ENCODE data around the gene LSAMP.

LSAMP gene

DNA sequence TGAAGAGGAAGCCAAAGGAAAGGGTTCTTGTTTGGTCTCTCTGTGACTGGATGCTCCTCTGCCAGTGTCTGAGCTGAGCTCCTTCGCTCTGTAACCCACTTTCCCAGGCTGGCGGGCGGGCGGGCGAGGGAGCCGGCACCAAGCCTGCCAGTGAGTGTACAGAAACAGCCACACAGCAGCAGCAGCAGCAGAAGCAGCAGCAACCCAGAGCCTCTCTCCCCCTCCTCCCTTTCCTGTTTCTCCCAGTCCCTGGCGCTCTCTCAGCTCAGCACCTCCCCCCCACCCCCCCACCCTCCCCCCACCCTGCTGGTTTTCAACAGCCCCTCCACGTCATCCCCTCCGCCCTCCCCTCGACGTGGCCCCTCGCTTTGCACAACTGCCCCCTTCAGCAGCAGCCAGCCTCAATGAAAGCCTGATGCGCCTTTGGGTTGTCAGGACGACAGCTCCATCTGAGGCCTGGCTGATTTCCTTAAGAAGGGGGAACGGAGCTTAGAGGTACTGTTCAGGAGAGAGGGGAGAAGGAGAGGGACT is at the start of gene LSAMP:
LSAMP (minus strand) TSS at position 177 of the 531 bp plus-strand sequence.
- no peaks in the 10 kb centered on the region for H3F3A ChIP-seq (ENCODE audit: low read depth)
- no peaks in the 10 kb centered on the region for H4K20me1 ChIP-seq (ENCODE audit: insufficient read depth, low read length, poor library complexity, severe bottlenecking)
- no peak within 1 kb of the TSS for H3K4me2 ChIP-seq (ENCODE audit: low read depth, low read length, poor library complexity, severe bottlenecking)
- H3K4me1 ChIP-seq (ENCODE audit: insufficient read depth, low read length, poor library complexity, severe bottlenecking) = no peaks in the 10 kb centered on the region
- no peak within 1 kb of the TSS for H3K9ac ChIP-seq (ENCODE audit: low read depth, low read length, poor library complexity, severe bottlenecking)
- no peaks in the 10 kb centered on the region for H3K27me3 ChIP-seq (ENCODE audit: insufficient read depth, low read length, poor library complexity, severe bottlenecking)
- TF ChIP-seq EZH2phosphoT487 (IDR thresholded peaks at IDR 0.05; ENCODE audit: borderline replicate concordance) = no peak
- TF ChIP-seq, protein P1, sequence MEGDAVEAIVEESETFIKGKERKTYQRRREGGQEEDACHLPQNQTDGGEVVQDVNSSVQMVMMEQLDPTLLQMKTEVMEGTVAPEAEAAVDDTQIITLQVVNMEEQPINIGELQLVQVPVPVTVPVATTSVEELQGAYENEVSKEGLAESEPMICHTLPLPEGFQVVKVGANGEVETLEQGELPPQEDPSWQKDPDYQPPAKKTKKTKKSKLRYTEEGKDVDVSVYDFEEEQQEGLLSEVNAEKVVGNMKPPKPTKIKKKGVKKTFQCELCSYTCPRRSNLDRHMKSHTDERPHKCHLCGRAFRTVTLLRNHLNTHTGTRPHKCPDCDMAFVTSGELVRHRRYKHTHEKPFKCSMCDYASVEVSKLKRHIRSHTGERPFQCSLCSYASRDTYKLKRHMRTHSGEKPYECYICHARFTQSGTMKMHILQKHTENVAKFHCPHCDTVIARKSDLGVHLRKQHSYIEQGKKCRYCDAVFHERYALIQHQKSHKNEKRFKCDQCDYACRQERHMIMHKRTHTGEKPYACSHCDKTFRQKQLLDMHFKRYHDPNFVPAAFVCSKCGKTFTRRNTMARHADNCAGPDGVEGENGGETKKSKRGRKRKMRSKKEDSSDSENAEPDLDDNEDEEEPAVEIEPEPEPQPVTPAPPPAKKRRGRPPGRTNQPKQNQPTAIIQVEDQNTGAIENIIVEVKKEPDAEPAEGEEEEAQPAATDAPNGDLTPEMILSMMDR (conservative IDR thresholded peaks at IDR 0.05; ENCODE audit: low read length) = no peak
- H3K9me3 ChIP-seq (ENCODE audit: insufficient read depth, low read depth, low read length) = no peaks in the 10 kb centered on the region
- no peak within 1 kb of the TSS for H3K4me3 ChIP-seq (ENCODE audit: low read length, poor library complexity, severe bottlenecking)
- no peak within 1 kb of the TSS for H2AFZ ChIP-seq (ENCODE audit: low read length)
- no peaks in the 10 kb centered on the region for H3K36me3 ChIP-seq (ENCODE audit: insufficient read depth, low read length)
- H3K79me2 ChIP-seq (ENCODE audit: insufficient read depth, low read length) = no peaks in the 10 kb centered on the region
- H3K9me2 ChIP-seq (replicated peaks; ENCODE audit: low read depth, low read length) = no peaks in the 10 kb centered on the region

DNA sequence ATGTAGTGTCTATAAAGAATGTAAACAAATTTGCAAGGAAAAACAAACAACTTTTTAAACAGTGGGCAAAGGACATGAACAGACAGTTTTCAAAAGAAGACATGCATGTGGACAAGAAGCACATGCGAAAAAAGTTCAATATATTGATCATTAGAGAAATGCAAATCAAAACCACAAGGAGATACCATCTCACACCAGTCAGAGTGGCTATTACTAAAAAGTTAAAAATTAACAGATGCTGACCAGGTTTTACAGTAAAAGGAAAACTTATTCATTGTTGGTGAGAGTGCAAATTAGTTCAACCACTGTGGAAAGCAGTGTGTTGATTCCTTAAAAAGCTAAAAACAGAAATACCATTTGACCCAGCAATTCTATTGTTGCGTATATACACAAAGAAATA is 47.1 kb upstream of the LSAMP start:
- Histone ChIP-seq H3K27me3 (ENCODE audit: insufficient read depth, low read length, poor library complexity, severe bottlenecking) (no peaks in the 10 kb centered on the region), H4K20me1 (ENCODE audit: insufficient read depth, low read length, poor library complexity, severe bottlenecking) (no peaks in the 10 kb centered on the region), H3F3A (ENCODE audit: low read depth) (no peaks in the 10 kb centered on the region), H3K4me1 (ENCODE audit: insufficient read depth, low read length, poor library complexity, severe bottlenecking) (no peaks in the 10 kb centered on the region), H3K4me3 (ENCODE audit: low read length, poor library complexity, severe bottlenecking) (no peak overlapping the region), H3K36me3 (ENCODE audit: insufficient read depth, low read length) (no peaks in the 10 kb centered on the region), H3K79me2 (ENCODE audit: insufficient read depth, low read length) (no peaks in the 10 kb centered on the region), H2AFZ (ENCODE audit: low read length) (no peak overlapping the region), H3K9me2 (replicated peaks; ENCODE audit: low read depth, low read length) (no peaks in the 10 kb centered on the region), H3K4me2 (ENCODE audit: low read depth, low read length, poor library complexity, severe bottlenecking) (no peak overlapping the region), H3K9ac (ENCODE audit: low read depth, low read length, poor library complexity, severe bottlenecking) (no peak overlapping the region), H3K9me3 (ENCODE audit: insufficient read depth, low read depth, low read length) (no peaks in the 10 kb centered on the region)
- TF ChIP-seq, protein P1 (conservative IDR thresholded peaks at IDR 0.05; ENCODE audit: low read length) = no peak
- TF ChIP-seq EZH2phosphoT487 (IDR thresholded peaks at IDR 0.05; ENCODE audit: borderline replicate concordance) = no peak

DNA sequence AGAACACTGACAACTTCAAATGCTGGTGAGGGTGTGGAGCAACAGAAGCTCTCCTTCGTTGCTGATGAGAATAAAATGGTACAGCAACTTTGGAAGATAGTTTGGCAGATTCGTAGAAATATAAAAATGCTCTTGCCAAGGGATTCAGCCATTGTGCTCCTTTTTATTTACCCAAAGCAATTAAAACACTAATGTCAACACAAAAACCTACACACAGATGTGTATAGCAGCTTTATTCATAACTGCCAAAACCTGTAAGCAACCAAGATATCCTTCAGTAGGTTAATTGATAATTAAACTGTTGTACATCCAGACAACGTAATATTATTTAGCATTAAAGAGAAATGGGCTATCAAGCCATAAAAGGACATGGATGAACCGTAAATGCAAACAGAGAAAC is 37.8 kb upstream of the LSAMP start:
- Histone ChIP-seq H3K79me2 (ENCODE audit: insufficient read depth, low read length) (no peaks in the 10 kb centered on the region), H3K36me3 (ENCODE audit: insufficient read depth, low read length) (no peaks in the 10 kb centered on the region), H3K4me1 (ENCODE audit: insufficient read depth, low read length, poor library complexity, severe bottlenecking) (no peaks in the 10 kb centered on the region), H3K27me3 (ENCODE audit: insufficient read depth, low read length, poor library complexity, severe bottlenecking) (no peaks in the 10 kb centered on the region), H3K4me3 (ENCODE audit: low read length, poor library complexity, severe bottlenecking) (no peak overlapping the region), H2AFZ (ENCODE audit: low read length) (no peak overlapping the region), H3K4me2 (ENCODE audit: low read depth, low read length, poor library complexity, severe bottlenecking) (no peak overlapping the region), H3K9ac (ENCODE audit: low read depth, low read length, poor library complexity, severe bottlenecking) (no peak overlapping the region), H3K9me3 (ENCODE audit: insufficient read depth, low read depth, low read length) (no peaks in the 10 kb centered on the region), H3F3A (ENCODE audit: low read depth) (no peaks in the 10 kb centered on the region), H4K20me1 (ENCODE audit: insufficient read depth, low read length, poor library complexity, severe bottlenecking) (no peaks in the 10 kb centered on the region), H3K9me2 (replicated peaks; ENCODE audit: low read depth, low read length) (no peaks in the 10 kb centered on the region)
- TF ChIP-seq, protein P1 (conservative IDR thresholded peaks at IDR 0.05; ENCODE audit: low read length) = no peak
- no peak for TF ChIP-seq EZH2phosphoT487 (IDR thresholded peaks at IDR 0.05; ENCODE audit: borderline replicate concordance)
